Activated CD4-positive, CD25-positive, alpha-beta regulatory T cell (primary cell): ENCODE results near the gene PPP4R2.

Source experiments
- DNase-seq, 4 experiments: peaks; one replicate each; lab custom pipeline; 2025; lab: John Stamatoyannopoulos, UW

Gene PPP4R2

GRCh38 chr3:72996473-72997333 is at the start of gene PPP4R2:
Gene PPP4R2 (plus strand): TSS chr3:72996811. CDS start chr3:72997038, 227 bp downstream.
- DNase-seq, result peak; percentile 75 to 90 (median 83)

- no peak for DNase-seq
Measured at GRCh38 chr3:72947715-72948490, 48.7 kb upstream of the PPP4R2 start.

- no peak for DNase-seq
Measured at GRCh38 chr3:72949016-72949415, 47.6 kb upstream of the PPP4R2 start.

- DNase-seq, result no peak
Measured at GRCh38 chr3:72950372-72950771, 46.2 kb upstream of the PPP4R2 start.

GRCh38 chr3:72950801-72951200 is 45.8 kb upstream of the PPP4R2 start:
- no peak for DNase-seq

- no peak for DNase-seq
Measured at GRCh38 chr3:72951259-72951722, 45.3 kb upstream of the PPP4R2 start.

- no peak for DNase-seq
Measured at GRCh38 chr3:72953325-72953956, 43.2 kb upstream of the PPP4R2 start.

GRCh38 chr3:72957297-72957696 is 39.3 kb upstream of the PPP4R2 start:
- DNase-seq, result no peak

GRCh38 chr3:72959336-72959735 is 37.3 kb upstream of the PPP4R2 start:
- no peak for DNase-seq

GRCh38 chr3:72960812-72961518 is 35.6 kb upstream of the PPP4R2 start:
- no peak for DNase-seq

GRCh38 chr3:72961752-72962151 is 34.9 kb upstream of the PPP4R2 start:
- no peak for DNase-seq

GRCh38 chr3:72962317-72962716 is 34.3 kb upstream of the PPP4R2 start:
- no peak for DNase-seq

GRCh38 chr3:72964633-72965032 is 32.0 kb upstream of the PPP4R2 start:
- DNase-seq, result no peak

GRCh38 chr3:72968266-72968664 is 28.3 kb upstream of the PPP4R2 start:
- DNase-seq, result no peak

- DNase-seq, result no peak
Measured at GRCh38 chr3:72969766-72970165, 26.8 kb upstream of the PPP4R2 start.

- no peak for DNase-seq
Measured at GRCh38 chr3:72970942-72971341, 25.7 kb upstream of the PPP4R2 start.

- no peak for DNase-seq
Measured at GRCh38 chr3:72972706-72973030, 23.9 kb upstream of the PPP4R2 start.

GRCh38 chr3:72973031-72973723 is 23.4 kb upstream of the PPP4R2 start:
- no peak for DNase-seq

GRCh38 chr3:72973786-72974185 is 22.8 kb upstream of the PPP4R2 start:
- no peak for DNase-seq

GRCh38 chr3:72974956-72975355 is 21.7 kb upstream of the PPP4R2 start:
- no peak for DNase-seq

GRCh38 chr3:72976281-72976741 is 20.3 kb upstream of the PPP4R2 start:
- DNase-seq, result no peak
